HUDEP-2 (cell line): ENCODE results near the gene OR10X1.

Source experiments
- DNase-seq, 76 experiments: peaks; one replicate each; lab custom pipeline; 2025; ENCODE audit not compliant: unreplicated experiment in 76 of 76; lab: John Stamatoyannopoulos, UW

The OR10X1 gene, protein sequence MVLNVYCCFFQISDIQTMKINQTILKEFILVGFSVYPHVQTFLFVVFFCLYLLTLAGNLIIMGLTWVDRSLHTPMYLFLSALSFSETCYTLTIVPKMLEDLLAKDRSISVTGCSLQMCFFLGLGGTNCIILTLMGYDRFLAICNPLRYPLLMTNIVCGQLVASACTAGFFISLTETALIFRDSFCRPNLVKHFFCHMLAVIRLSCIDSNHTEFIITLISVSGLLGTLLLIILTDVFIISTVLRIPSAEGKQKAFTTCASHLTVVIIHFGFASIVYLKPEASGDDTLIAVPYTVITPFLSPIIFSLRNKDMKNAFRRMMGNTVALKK

GRCh38 chr1:158579733-158580132, at the start of gene OR10X1:
OR10X1 (minus strand) TSS chr1:158579899; CDS start chr1:158579899, 0 bp downstream.
- no peak for DNase-seq

- DNase-seq = no peak
Measured at GRCh38 chr1:158613764-158614163, 34.1 kb upstream of the OR10X1 start.

GRCh38 chr1:158611916-158612315, 32.2 kb upstream of the OR10X1 start:
- DNase-seq = no peak

GRCh38 chr1:158607296-158607695, 27.6 kb upstream of the OR10X1 start:
- no peak for DNase-seq

DNA sequence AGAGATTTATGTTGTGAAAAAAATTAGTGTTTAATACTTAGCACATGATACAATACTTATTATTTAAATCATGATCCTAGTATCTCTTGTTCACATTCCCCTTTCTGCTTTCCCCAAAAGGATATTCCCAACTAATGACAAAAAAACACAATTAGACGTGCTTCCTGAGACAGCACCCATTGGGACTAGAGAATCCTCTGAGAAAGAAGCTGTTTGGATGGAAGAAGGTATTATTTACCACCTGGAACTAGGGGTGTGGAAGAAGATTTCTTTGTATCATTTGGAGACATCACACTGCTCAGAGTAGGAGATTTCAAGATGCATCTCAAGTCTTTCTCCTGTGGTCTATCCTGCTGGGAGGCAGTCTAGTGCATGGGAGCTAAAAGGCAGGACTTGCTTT, 25.3 kb upstream of the OR10X1 start, which contains the start of gene OR10Z1:
Gene OR10Z1 (plus strand): TSS at position 301 of the 400 bp plus-strand sequence. CDS start 1,171 bp downstream, outside the sequence.
- no peak for DNase-seq

DNA sequence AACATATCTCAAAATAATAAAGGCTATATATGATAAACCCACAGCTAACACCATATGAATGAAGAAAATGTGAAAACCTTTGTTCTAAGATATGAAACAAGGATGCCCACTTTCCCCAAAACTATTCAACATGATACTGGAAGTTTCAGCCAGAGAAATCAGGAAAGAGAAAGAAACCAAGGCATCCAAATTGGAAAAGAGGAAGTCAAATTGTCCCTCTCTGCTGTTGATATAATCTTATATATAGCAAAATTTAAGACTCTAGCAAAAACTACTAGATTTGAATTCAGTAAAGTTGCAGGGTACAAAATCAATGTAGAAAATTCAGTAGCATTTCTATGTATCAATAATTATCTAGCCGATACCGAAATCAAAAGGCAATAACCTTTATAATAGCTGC, 21.0 kb upstream of the OR10X1 start:
- no peak for DNase-seq

GRCh38 chr1:158586942-158587341, 7.2 kb upstream of the OR10X1 start:
- no peak for DNase-seq

- no peak for DNase-seq
Measured at GRCh38 chr1:158583962-158584361, 4.3 kb upstream of the OR10X1 start.

GRCh38 chr1:158577561-158577960, 2.1 kb downstream of the OR10X1 start:
- DNase-seq = no peak

- DNase-seq = no peak
Measured at GRCh38 chr1:158572226-158572625, 7.5 kb downstream of the OR10X1 start.

DNA sequence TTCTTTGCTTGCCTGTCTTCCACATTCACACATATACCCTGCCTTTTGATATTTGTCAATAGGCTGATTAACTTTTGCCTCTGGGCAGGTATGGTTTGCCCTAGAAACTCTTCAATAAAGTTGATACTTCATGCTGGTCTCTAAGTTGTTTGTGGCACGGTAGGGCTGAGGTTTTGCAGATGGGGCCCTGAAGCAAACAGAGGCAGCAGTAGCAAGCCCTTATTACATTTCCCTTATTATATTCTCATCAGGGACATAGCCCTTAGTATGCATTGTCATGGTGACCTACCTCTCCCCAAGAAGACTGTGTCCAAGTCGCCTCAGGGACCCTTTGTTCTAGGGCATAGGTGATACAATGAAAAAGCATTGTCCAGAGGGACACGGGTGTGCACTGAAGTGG, 9.2 kb downstream of the OR10X1 start, which contains the start of gene OR6P1:
Gene OR6P1 (minus strand): TSS at position 101 of the 400 bp plus-strand sequence. CDS start 6,976 bp downstream, outside the sequence.
- DNase-seq = no peak

- no peak for DNase-seq
Measured at GRCh38 chr1:158564608-158565007, 15.1 kb downstream of the OR10X1 start.

GRCh38 chr1:158563853-158564252, 15.8 kb downstream of the OR10X1 start:
- DNase-seq = no peak

DNA sequence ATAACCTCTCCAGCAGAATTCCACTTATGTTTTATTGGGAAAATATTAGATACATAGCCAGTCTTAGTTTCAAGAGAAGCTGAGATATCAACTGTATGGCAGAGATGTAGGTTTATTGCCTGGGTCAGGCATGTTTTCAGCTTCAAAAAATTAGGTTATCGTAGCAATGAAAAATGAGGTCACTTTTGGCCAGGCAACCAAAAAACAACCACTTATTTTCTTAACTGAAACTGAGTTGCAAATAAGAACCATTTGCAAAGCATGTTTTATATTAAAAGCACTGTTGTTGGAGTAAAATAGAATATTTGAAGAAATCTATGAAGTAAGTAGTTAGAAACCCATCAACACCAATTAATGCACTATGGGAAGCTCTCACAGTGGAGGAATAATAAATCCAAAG, 20.0 kb downstream of the OR10X1 start:
- no peak for DNase-seq

DNA sequence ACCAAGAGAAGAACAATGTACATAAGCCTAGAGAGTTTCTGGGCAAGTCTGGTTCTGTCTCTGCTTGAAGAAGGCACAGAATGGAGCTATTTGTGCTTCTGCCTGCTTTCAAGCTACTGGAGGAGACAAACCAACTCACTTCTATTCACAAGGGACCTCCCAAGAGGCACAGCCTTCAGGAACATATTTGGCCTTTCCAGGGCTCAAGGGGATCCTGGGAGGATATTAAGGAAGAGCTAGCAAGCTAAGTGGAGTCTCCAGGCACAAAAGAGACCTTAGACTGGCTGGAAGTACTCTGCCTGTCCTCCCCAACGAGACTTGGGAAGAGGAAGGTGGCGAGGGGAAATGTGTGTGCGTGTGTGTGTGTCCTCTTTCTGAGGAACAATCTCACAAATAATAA, 25.3 kb downstream of the OR10X1 start, which contains the start of gene OR6Y1:
Gene OR6Y1 (minus strand): TSS at position 54 of the 400 bp plus-strand sequence. CDS start 6,300 bp downstream, outside the sequence.
- no peak for DNase-seq

DNA sequence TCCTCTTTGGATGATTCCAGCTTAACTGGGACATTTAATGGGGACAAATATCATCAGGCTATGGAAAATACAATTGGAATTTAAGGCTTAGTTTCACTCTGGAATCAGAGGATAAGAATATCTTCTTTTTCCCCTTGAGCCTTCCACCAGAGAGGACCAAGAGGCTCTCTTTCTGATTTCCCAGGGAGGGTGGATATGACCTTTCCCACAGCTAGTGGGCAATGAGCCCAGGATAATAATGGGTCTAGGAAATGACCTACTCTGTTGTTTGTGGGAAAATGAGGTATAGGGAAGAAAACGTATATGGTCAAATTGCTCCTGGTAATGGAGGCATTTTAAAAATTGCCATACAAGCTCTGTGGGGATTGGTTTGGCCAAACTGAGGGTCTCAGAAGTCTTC, 27.4 kb downstream of the OR10X1 start:
- DNase-seq = no peak

DNA sequence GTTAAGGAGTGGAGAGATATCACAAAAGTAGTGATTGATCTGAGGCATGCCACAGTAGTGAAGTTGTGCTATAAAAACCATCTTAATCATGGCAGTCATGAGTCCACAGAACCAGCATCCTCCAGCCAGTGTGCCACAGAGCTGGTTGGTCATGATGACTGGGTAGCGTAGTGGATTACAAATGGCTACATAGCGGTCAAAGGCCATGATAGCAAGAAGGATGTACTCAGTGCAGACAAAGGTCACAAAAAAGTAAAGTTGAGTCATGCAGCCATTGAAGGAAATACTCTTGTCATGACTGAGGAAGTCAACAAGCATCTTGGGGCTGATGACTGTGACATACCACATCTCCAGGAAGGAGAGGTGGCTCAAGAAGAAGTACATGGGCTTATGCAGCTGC, 32.2 kb downstream of the OR10X1 start:
- DNase-seq = no peak

- no peak for DNase-seq
Measured at GRCh38 chr1:158537609-158538008, 42.1 kb downstream of the OR10X1 start.

GRCh38 chr1:158534496-158534895, 45.2 kb downstream of the OR10X1 start:
- no peak for DNase-seq
